Left lung (tissue), 10 donors: Measurements from ENCODE around the gene AIFM3. TPM values are rescaled to one million over a fixed set of nuclear protein-coding genes. Genes with fewer than 3 reads are reported as not detected.

Experiments
- ATAC-seq: fragments of 200-7000 bp; cut with Tn5 transposase; one replicate; pipeline ENCODE4 v1.9.1; 2020; ENCODE audit warnings: moderate library complexity
- DNase-seq, 4 donors: peaks; one replicate each; pipeline ENCODE4 v3.0.0-alpha.2; 2013 to 2020
- H3K27ac ChIP-seq, 2 donors: fragments of 200-600 bp; sonication (generic) in 1 of 2; one replicate each; pipeline versions ENCODE4 v1.5.0 to v1.8.0; 2020 to 2021
- H3K27me3 ChIP-seq, 2 donors: fragments of 200-600 bp; sonication (generic) in 1 of 2; one replicate each; pipeline versions ENCODE4 v1.5.0 to v1.8.0; 2020 to 2021
- H3K36me3 ChIP-seq, 2 donors: fragments of 200-600 bp; sonication (generic) in 1 of 2; one replicate each; pipeline versions ENCODE4 v1.5.0 to v1.8.0; 2020 to 2021
- H3K4me1 ChIP-seq, 2 donors: fragments of 200-600 bp; one replicate each; pipeline ENCODE4 v1.8.0; 2021
- H3K4me3 ChIP-seq, 2 donors: fragments of 200-600 bp; sonication (generic) in 1 of 2; one replicate each; pipeline versions ENCODE4 v1.5.0 to v1.8.0; 2020 to 2021; ENCODE audit warnings: mild to moderate bottlenecking in 1 of 2
- H3K9me3 ChIP-seq, 2 donors: fragments of 200-600 bp; sonication (generic) in 1 of 2; one replicate each; pipeline versions ENCODE4 v1.5.0 to v1.8.0; 2020 to 2021
- CTCF ChIP-seq, 2 donors: fragments of 200-600 bp; sonication (generic) in 1 of 2; IDR thresholded peaks; one replicate each; pipeline versions ENCODE4 v1.5.0 to v1.8.0; 2021; ENCODE audit warnings: antibody characterized with exemption in 2 of 2
- intact Hi-C, 2 donors: fragments of 100-400 bp; cut with DNase I; formaldehyde crosslinking; loops; one replicate each; pipeline versions ENCODE4 v1.11.2 to v1.14.2; 2022
- polyA plus RNA-seq, 6 donors: library from polyadenylated mRNA; unstranded; fragments of 120-200 nt; gene quantifications; one replicate each; pipeline ENCODE4 v1.2.1, GENCODE V29; 2013; ENCODE audit not compliant: insufficient read length in 6 of 6
- total RNA-seq, 2 donors: library from RNA; stranded (reverse); fragmentation: NEBNext Ultra II Directional; extraction: Animal tissue kit (Norgen Biotek cat#: 25700); gene quantifications; one replicate each; pipeline ENCODE4 v1.2.1, GENCODE V29; 2021
- donor health status: DM: no; HTN: yes; CAD: no.
- donor health status: DM: no; HTN: no; CAD: no.

AIFM3 gene
- total and polyA plus RNA-seq, 8 donors: 0.49 to 6.5 (median 1.0) TPM

- no peak for ATAC-seq
- H3K27ac ChIP-seq: no peak overlapping the region
These were observed 63.0 kb downstream of the AIFM3 start for GRCh38 chr22:21030032-21030431.

More at GRCh38 chr22:21030032-21030431, 63.0 kb downstream of the AIFM3 start:
- no peaks in the 10 kb centered on the region for H3K9me3 ChIP-seq
- intact Hi-C loops: no loop called here
- TF ChIP-seq CTCF (IDR thresholded peaks at IDR 0.05): no peak
- H3K36me3 ChIP-seq: no peaks in the 10 kb centered on the region
- peak in 1 of 4 donors; percentile 65 for DNase-seq
- H3K4me3 ChIP-seq: no peak overlapping the region
- H3K27me3 ChIP-seq: peaks cover 4 to 52% of the 10 kb centered on the region in 2 donors
- peaks cover 5 to 6% of the 10 kb centered on the region in 2 donors for H3K4me1 ChIP-seq

Other genes with a start within 250 kb of the AIFM3 start
- 1 to 10 TPM in 1 of 2 donors, under 1 TPM in 1; 0.50 to 3.5 TPM for gene SERPIND1, start 193.1 kb upstream of the AIFM3 start, total RNA-seq
- gene SERPIND1, start 193.1 kb upstream of the AIFM3 start, polyA plus RNA-seq: under 1 TPM in 5 of 6 donors, not detected in 1; 0.13 to 0.49 (median 0.37) TPM
- 100 to 1,000 TPM in 1 of 2 donors, 10 to 100 TPM in 1; 86.7 to 108 TPM for gene PI4KA, start 108.4 kb upstream of the AIFM3 start, total RNA-seq
- gene PI4KA, start 108.4 kb upstream of the AIFM3 start, polyA plus RNA-seq: 10 to 100 TPM; 60.5 to 80.7 (median 68.9) TPM
- 10 to 100 TPM; 26.7 to 28.7 TPM for gene SNAP29, start 108.2 kb upstream of the AIFM3 start, total RNA-seq
- gene SNAP29, start 108.2 kb upstream of the AIFM3 start, polyA plus RNA-seq: 10 to 100 TPM; 25.4 to 33.2 (median 30.4) TPM
- gene CRKL, start 49.8 kb upstream of the AIFM3 start, total RNA-seq: 10 to 100 TPM; 56.7 to 59.4 TPM
- 10 to 100 TPM; 56.9 to 67.4 (median 65.8) TPM for gene CRKL, start 49.8 kb upstream of the AIFM3 start, polyA plus RNA-seq
- gene LZTR1, start 15.0 kb downstream of the AIFM3 start, total RNA-seq: 10 to 100 TPM; 60.0 to 71.9 TPM
- gene LZTR1, start 15.0 kb downstream of the AIFM3 start, polyA plus RNA-seq: 10 to 100 TPM; 43.0 to 64.9 (median 56.2) TPM
- gene THAP7, start 34.9 kb downstream of the AIFM3 start, total RNA-seq: 10 to 100 TPM; 17.8 to 23.8 TPM
- gene THAP7, start 34.9 kb downstream of the AIFM3 start, polyA plus RNA-seq: 10 to 100 TPM; 14.7 to 26.3 (median 20.0) TPM
- gene P2RX6, start 47.9 kb downstream of the AIFM3 start, total RNA-seq: 1 to 10 TPM in 1 of 2 donors, under 1 TPM in 1; 0.20 to 1.7 TPM
- 1 to 10 TPM; 1.1 to 2.4 (median 2.1) TPM for gene P2RX6, start 47.9 kb downstream of the AIFM3 start, polyA plus RNA-seq
- gene SLC7A4, start 65.3 kb downstream of the AIFM3 start, total RNA-seq: 1 to 10 TPM in 1 of 2 donors, under 1 TPM in 1; 0.31 to 3.0 TPM
- under 1 TPM; 0.14 to 0.41 (median 0.40) TPM for gene SLC7A4, start 65.3 kb downstream of the AIFM3 start, polyA plus RNA-seq
- under 1 TPM in 1 of 2 donors, not detected in 1; 0.94 TPM for gene LRRC74B, start 78.7 kb downstream of the AIFM3 start, total RNA-seq
- gene LRRC74B, start 78.7 kb downstream of the AIFM3 start, polyA plus RNA-seq: 1 to 10 TPM in 4 of 6 donors, under 1 TPM in 2; 0.31 to 2.2 (median 1.5) TPM